Activated T-cell treated with anti-CD3 and anti-CD28 coated beads, Interleukin-2, amount 50 U/mL, for 4 hours (primary cell): ENCODE measurements around the gene CNPY3. TPM values are rescaled to one million over a fixed set of nuclear protein-coding genes. Genes with fewer than 3 reads are reported as not detected.

Source experiments
- ATAC-seq, 2 donors: fragments of 200-7000 bp; cut with Tn5 transposase; one replicate each; pipeline ENCODE4 v1.10.0; 2021
- DNase-seq: peaks from one replicate; pipeline ENCODE4 v3.0.0-alpha.2; 2020
- H3K27me3 Mint-ChIP-seq: one replicate; pipeline ENCODE4 v1.8.0; 2021; ENCODE audit warnings: low read depth, mixed read lengths
- H3K36me3 Mint-ChIP-seq: one replicate; pipeline ENCODE4 v1.8.0; 2022; ENCODE audit warnings: mixed read lengths; ENCODE audit not compliant: insufficient read depth
- H3K4me1 Mint-ChIP-seq: one replicate; pipeline ENCODE4 v1.8.0; 2021; ENCODE audit warnings: low read depth, mixed read lengths
- H3K4me3 Mint-ChIP-seq: one replicate; pipeline ENCODE4 v1.8.0; 2021; ENCODE audit warnings: mild to moderate bottlenecking, moderate library complexity, mixed read lengths
- H3K9me3 Mint-ChIP-seq: one replicate; pipeline ENCODE4 v1.8.0; 2021; ENCODE audit warnings: mixed read lengths
- total RNA-seq, 3 donors: library from RNA; stranded (reverse); gene quantifications; one replicate each; pipeline ENCODE4 v1.2.1, GENCODE V29; 2021

Gene CNPY3
- total RNA-seq, 3 donors from 2014 or later, result 41.9 to 46.6 (median 42.4) TPM

GRCh38 chr6:42971746-42972327 is 42.6 kb downstream of the CNPY3 start:
- DNase-seq, result no peak
- Mint-ChIP-seq H3K9me3 (no peaks in the 10 kb centered on the region), H3K27me3 (no peaks in the 10 kb centered on the region), H3K4me3 (no peak overlapping the region), H3K4me1 (peaks cover 21% of the 10 kb centered on the region), H3K36me3 (peaks cover 4% of the 10 kb centered on the region)
- no peak for ATAC-seq

GRCh38 chr6:42973926-42974325 is 44.6 kb downstream of the CNPY3 start:
- DNase-seq, result no peak
- Mint-ChIP-seq H3K9me3 (no peaks in the 10 kb centered on the region), H3K27me3 (no peaks in the 10 kb centered on the region), H3K36me3 (peaks cover 6% of the 10 kb centered on the region), H3K4me3 (no peak overlapping the region), H3K4me1 (peaks cover 29% of the 10 kb centered on the region)
- no peak for ATAC-seq

GRCh38 chr6:42974919-42975505 is 45.7 kb downstream of the CNPY3 start:
- peaks cover 37% of the 10 kb centered on the region for H3K4me1 Mint-ChIP-seq

GRCh38 chr6:42978487-42978838 is 49.2 kb downstream of the CNPY3 start:
- Mint-ChIP-seq H3K27me3 (no peaks in the 10 kb centered on the region), H3K4me1 (peaks cover 48% of the 10 kb centered on the region), H3K36me3 (peaks cover 6% of the 10 kb centered on the region), H3K9me3 (no peaks in the 10 kb centered on the region), H3K4me3 (peak overlapping the region; percentile 92)
- DNase-seq (peak; percentile 8), ATAC-seq (no peak)

More at GRCh38 chr6:42974919-42975505, 45.7 kb downstream of the CNPY3 start:
- Mint-ChIP-seq H3K36me3 (peaks cover 6% of the 10 kb centered on the region), H3K27me3 (no peaks in the 10 kb centered on the region), H3K9me3 (no peaks in the 10 kb centered on the region), H3K4me3 (no peak overlapping the region)
- DNase-seq (no peak), ATAC-seq (no peak)

- Mint-ChIP-seq H3K9me3 (no peaks in the 10 kb centered on the region), H3K4me1 (peaks cover 50% of the 10 kb centered on the region), H3K4me3 (peak within 1 kb of the TSS; percentile 92), H3K27me3 (no peaks in the 10 kb centered on the region), H3K36me3 (peaks cover 3% of the 10 kb centered on the region)
- peak; percentile 94 to 96 for ATAC-seq
- peak; percentile 92 for DNase-seq
Observed at GRCh38 chr6:42978839-42979522, 49.7 kb downstream of the CNPY3 start, which contains the start of gene PEX6. Gene PEX6, minus strand, starts transcription at chr6:42979181. Its CDS starts 31 bp downstream, at chr6:42979150.

- peak overlapping the region; percentile 89 for H3K4me3 Mint-ChIP-seq
- DNase-seq (no peak), ATAC-seq (peak; percentile 34 to 35)
- H3K36me3 Mint-ChIP-seq, result peaks cover 3% of the 10 kb centered on the region
- no peaks in the 10 kb centered on the region for H3K27me3 Mint-ChIP-seq
- H3K4me1 Mint-ChIP-seq, result peaks cover 51% of the 10 kb centered on the region
- no peaks in the 10 kb centered on the region for H3K9me3 Mint-ChIP-seq
Observed at GRCh38 chr6:42979523-42980177, 50.4 kb downstream of the CNPY3 start.

GRCh38 chr6:42981836-42982235 is 52.6 kb downstream of the CNPY3 start:
- H3K4me3 Mint-ChIP-seq, result no peak overlapping the region
- DNase-seq (no peak), ATAC-seq (no peak)
- no peaks in the 10 kb centered on the region for H3K27me3 Mint-ChIP-seq
- no peaks in the 10 kb centered on the region for H3K9me3 Mint-ChIP-seq
- H3K4me1 Mint-ChIP-seq, result peaks cover 58% of the 10 kb centered on the region
- peaks cover 2% of the 10 kb centered on the region for H3K36me3 Mint-ChIP-seq

- ATAC-seq, result peak; percentile 92 to 93
- H3K36me3 Mint-ChIP-seq, result peaks cover 9% of the 10 kb centered on the region
- H3K27me3 Mint-ChIP-seq, result no peaks in the 10 kb centered on the region
- H3K4me3 Mint-ChIP-seq, result peak within 1 kb of the TSS; percentile 95
- DNase-seq, result peak; percentile 94
- peaks cover 67% of the 10 kb centered on the region for H3K4me1 Mint-ChIP-seq
- no peaks in the 10 kb centered on the region for H3K9me3 Mint-ChIP-seq
Observed at GRCh38 chr6:42984001-42984923, 55.0 kb downstream of the CNPY3 start, which contains the start of gene PPP2R5D. Gene PPP2R5D, plus strand, starts transcription at chr6:42984570. Its CDS starts 108 bp downstream, at chr6:42984678.

- peak overlapping the region; percentile 95 for H3K4me3 Mint-ChIP-seq
Observed at GRCh38 chr6:42984924-42985475, 55.7 kb downstream of the CNPY3 start.

GRCh38 chr6:42987533-42988451 is 58.5 kb downstream of the CNPY3 start:
- no peaks in the 10 kb centered on the region for H3K9me3 Mint-ChIP-seq
- peaks cover 49% of the 10 kb centered on the region for H3K4me1 Mint-ChIP-seq
- ATAC-seq, result no peak
- H3K27me3 Mint-ChIP-seq, result no peaks in the 10 kb centered on the region
- H3K36me3 Mint-ChIP-seq, result peaks cover 17% of the 10 kb centered on the region
- no peak overlapping the region for H3K4me3 Mint-ChIP-seq
- no peak for DNase-seq

More at GRCh38 chr6:42984924-42985475, 55.7 kb downstream of the CNPY3 start:
- ATAC-seq (no peak), DNase-seq (no peak)
- Mint-ChIP-seq H3K36me3 (peaks cover 11% of the 10 kb centered on the region), H3K9me3 (no peaks in the 10 kb centered on the region), H3K4me1 (peaks cover 60% of the 10 kb centered on the region), H3K27me3 (no peaks in the 10 kb centered on the region)

- ATAC-seq (no peak), DNase-seq (no peak)
- H3K9me3 Mint-ChIP-seq, result no peaks in the 10 kb centered on the region
- peaks cover 17% of the 10 kb centered on the region for H3K36me3 Mint-ChIP-seq
- no peaks in the 10 kb centered on the region for H3K27me3 Mint-ChIP-seq
- no peak overlapping the region for H3K4me3 Mint-ChIP-seq
- peaks cover 45% of the 10 kb centered on the region for H3K4me1 Mint-ChIP-seq
Observed at GRCh38 chr6:42988486-42989020, 59.3 kb downstream of the CNPY3 start.
